Neural crest cell (in vitro differentiated cells): ENCODE results near the gene ACACB. TPM values are rescaled to one million over a fixed set of nuclear protein-coding genes. Genes with fewer than 3 reads are reported as not detected.
A peak's percentile ranks its signal among the peaks of the same experiment; 100 is the strongest.

Source experiments
- DNase-seq: peaks from one replicate; pipeline ENCODE4 v3.0.0; 2021; ENCODE audit warnings: low read depth, mixed read lengths, low spot score
- H3K27ac Mint-ChIP-seq: one replicate; pipeline ENCODE4 v1.8.0; 2021; ENCODE audit warnings: mild to moderate bottlenecking, mixed read lengths; ENCODE audit not compliant: unreplicated experiment
- H3K27me3 Mint-ChIP-seq: 2 replicates; pipeline ENCODE4 v1.8.0; 2021; ENCODE audit warnings: low read depth, mild to moderate bottlenecking, mixed read lengths
- H3K36me3 Mint-ChIP-seq: 2 replicates; pipeline ENCODE4 v1.8.0; 2021; ENCODE audit warnings: low read depth, mild to moderate bottlenecking, mixed read lengths
- H3K4me1 Mint-ChIP-seq: 2 replicates; pipeline ENCODE4 v1.8.0; 2021; ENCODE audit warnings: mixed read lengths
- H3K4me3 Mint-ChIP-seq: one replicate; pipeline ENCODE4 v1.8.0; 2021; ENCODE audit warnings: mild to moderate bottlenecking, mixed read lengths
- H3K9me3 Mint-ChIP-seq: 2 replicates; pipeline ENCODE4 v1.8.0; 2021; ENCODE audit warnings: mixed read lengths
- CTCF ChIP-seq: fragments of 200-600 bp; sonication (generic); conservative IDR thresholded peaks from 2 replicates; pipeline ENCODE4 v1.5.0; 2021; ENCODE audit warnings: antibody characterized with exemption, mild to moderate bottlenecking
- total RNA-seq: library from RNA; stranded (reverse); gene quantifications from 2 replicates; pipeline ENCODE4 v1.2.1, GENCODE V29; 2021

Gene ACACB
- total RNA-seq, 1 donor from 2014 or later, result 15.9 TPM

GRCh38 chr12:109160433-109160832, 44.0 kb downstream of the ACACB start:
- Mint-ChIP-seq H3K9me3 (no peaks in the 10 kb centered on the region), H3K36me3 (no peaks in the 10 kb centered on the region), H3K4me1 (peaks cover 9% of the 10 kb centered on the region), H3K27me3 (no peaks in the 10 kb centered on the region), H3K4me3 (no peak overlapping the region), H3K27ac (no peak overlapping the region)
- TF ChIP-seq CTCF, result no peak
- DNase-seq, result no peak

- H3K4me1 Mint-ChIP-seq, result peaks cover 5% of the 10 kb centered on the region
These were observed 44.5 kb downstream of the ACACB start for GRCh38 chr12:109160873-109161272.

GRCh38 chr12:109162551-109162950, 46.2 kb downstream of the ACACB start:
- Mint-ChIP-seq H3K27ac (no peak overlapping the region), H3K27me3 (no peaks in the 10 kb centered on the region), H3K4me1 (peaks cover 5% of the 10 kb centered on the region), H3K9me3 (no peaks in the 10 kb centered on the region), H3K4me3 (no peak overlapping the region), H3K36me3 (no peaks in the 10 kb centered on the region)
- no peak for TF ChIP-seq CTCF
- no peak for DNase-seq

More at GRCh38 chr12:109160873-109161272, 44.5 kb downstream of the ACACB start:
- peak overlapping the region; percentile 24 for H3K27ac Mint-ChIP-seq
- no peak for DNase-seq
- no peak overlapping the region for H3K4me3 Mint-ChIP-seq
- no peaks in the 10 kb centered on the region for H3K36me3 Mint-ChIP-seq
- TF ChIP-seq CTCF, result no peak
- no peaks in the 10 kb centered on the region for H3K9me3 Mint-ChIP-seq
- H3K27me3 Mint-ChIP-seq, result no peaks in the 10 kb centered on the region

GRCh38 chr12:109163167-109163566, 46.8 kb downstream of the ACACB start:
- Mint-ChIP-seq H3K9me3 (no peaks in the 10 kb centered on the region), H3K4me1 (peaks cover 5% of the 10 kb centered on the region), H3K4me3 (no peak overlapping the region), H3K27me3 (no peaks in the 10 kb centered on the region), H3K27ac (no peak overlapping the region), H3K36me3 (peaks cover 3% of the 10 kb centered on the region)
- TF ChIP-seq CTCF, result no peak
- no peak for DNase-seq

- H3K4me1 Mint-ChIP-seq, result peaks cover 5% of the 10 kb centered on the region
- no peak for TF ChIP-seq CTCF
- H3K27me3 Mint-ChIP-seq, result no peaks in the 10 kb centered on the region
- no peaks in the 10 kb centered on the region for H3K9me3 Mint-ChIP-seq
- H3K27ac Mint-ChIP-seq, result no peak overlapping the region
- H3K4me3 Mint-ChIP-seq, result no peak overlapping the region
- DNase-seq, result no peak
- H3K36me3 Mint-ChIP-seq, result peaks cover 12% of the 10 kb centered on the region
These were observed 49.2 kb downstream of the ACACB start for GRCh38 chr12:109165599-109165998.

- Mint-ChIP-seq H3K4me1 (peaks cover 5% of the 10 kb centered on the region), H3K27ac (no peak overlapping the region), H3K27me3 (no peaks in the 10 kb centered on the region)
These were observed 50.0 kb downstream of the ACACB start for GRCh38 chr12:109166371-109166770.

More at GRCh38 chr12:109166371-109166770, 50.0 kb downstream of the ACACB start:
- no peaks in the 10 kb centered on the region for H3K9me3 Mint-ChIP-seq
- H3K4me3 Mint-ChIP-seq, result no peak overlapping the region
- DNase-seq, result no peak
- H3K36me3 Mint-ChIP-seq, result peaks cover 12% of the 10 kb centered on the region
- no peak for TF ChIP-seq CTCF
